Astrocyte of the cerebellum (primary cell): Measurements from ENCODE around the gene SSMEM1.
"Not testable (repeated sequence)": the region's sequence is repeated elsewhere in the genome, so short reads cannot be mapped to it uniquely, and the experiment has no call there.

Experiments used
- DNase-seq: peaks from one replicate; pipeline ENCODE4 v3.0.0-alpha.2; 2011; ENCODE audit warnings: low read depth
- H3K4me3 ChIP-seq: 2 replicates; pipeline ENCODE4 v1.5.1; 2011; ENCODE audit warnings: mild to moderate bottlenecking, low read depth, low read length, moderate library complexity
- CTCF ChIP-seq: IDR thresholded peaks from 2 replicates; pipeline ENCODE4 v1.5.1; 2012; ENCODE audit warnings: low read length, low read depth, moderate library complexity, mild to moderate bottlenecking; ENCODE audit errors: missing control alignments
- in situ Hi-C: cut with HindIII; loops from 2 replicates; pipeline ENCODE4 v1.10.0; 2017; ENCODE audit warnings: low sequenced_read_pairs

SSMEM1 gene

GRCh38 chr7:130179631-130180030 lies 28.0 kb upstream of the SSMEM1 start:
- no peak overlapping the region for H3K4me3 ChIP-seq
- in situ Hi-C loops: no loop called here
- TF ChIP-seq CTCF: no peak
- no peak for DNase-seq

GRCh38 chr7:130180571-130181262 lies 26.9 kb upstream of the SSMEM1 start:
- in situ Hi-C loops: no loop called here
- peak; percentile 9 for DNase-seq
- no peak overlapping the region for H3K4me3 ChIP-seq
- TF ChIP-seq CTCF: no peak

DNA sequence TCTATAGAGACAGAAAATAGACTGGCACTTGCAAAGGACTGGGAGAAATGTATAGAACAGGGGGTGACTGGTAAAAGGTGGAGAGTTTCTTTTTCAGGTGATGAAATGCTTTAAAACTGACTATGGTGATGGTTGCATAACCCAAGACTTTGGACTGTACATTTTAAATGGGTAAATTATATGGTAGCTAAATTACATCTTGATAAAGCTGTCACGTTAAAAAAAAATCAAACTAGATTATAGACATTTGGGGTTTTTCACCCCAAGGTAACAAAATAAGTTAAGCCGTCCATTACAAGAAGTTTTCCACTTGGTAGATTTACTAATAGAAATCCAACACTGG lies 26.4 kb upstream of the SSMEM1 start:
- in situ Hi-C loops: no loop called here
- no peak for DNase-seq
- H3K4me3 ChIP-seq: no peak overlapping the region
- TF ChIP-seq CTCF: no peak

DNA sequence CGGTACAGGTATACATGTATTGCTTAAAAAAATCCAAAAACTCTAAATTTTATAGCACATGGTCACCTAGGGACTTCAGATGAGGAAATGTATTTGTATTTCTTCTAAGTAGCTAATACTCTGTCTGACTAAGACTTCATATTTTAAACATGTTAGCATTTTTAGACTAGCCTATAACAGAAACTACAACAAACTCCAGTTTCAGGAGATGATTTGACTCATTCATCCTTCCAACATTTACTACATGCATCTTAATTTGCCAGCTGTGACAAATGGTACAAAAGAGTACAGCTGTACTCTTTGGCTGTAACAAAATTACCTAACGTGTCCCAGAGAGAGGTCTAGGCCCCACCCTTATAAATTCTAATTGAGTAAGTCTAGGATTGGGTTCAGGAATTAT lies 24.7 kb upstream of the SSMEM1 start:
- TF ChIP-seq CTCF: no peak
- DNase-seq: no peak
- in situ Hi-C loops: no loop called here
- no peak overlapping the region for H3K4me3 ChIP-seq

- in situ Hi-C loops, DNase-seq: not testable (repeated sequence)
Observed at GRCh38 chr7:130184349-130184748, 23.3 kb upstream of the SSMEM1 start.

DNA sequence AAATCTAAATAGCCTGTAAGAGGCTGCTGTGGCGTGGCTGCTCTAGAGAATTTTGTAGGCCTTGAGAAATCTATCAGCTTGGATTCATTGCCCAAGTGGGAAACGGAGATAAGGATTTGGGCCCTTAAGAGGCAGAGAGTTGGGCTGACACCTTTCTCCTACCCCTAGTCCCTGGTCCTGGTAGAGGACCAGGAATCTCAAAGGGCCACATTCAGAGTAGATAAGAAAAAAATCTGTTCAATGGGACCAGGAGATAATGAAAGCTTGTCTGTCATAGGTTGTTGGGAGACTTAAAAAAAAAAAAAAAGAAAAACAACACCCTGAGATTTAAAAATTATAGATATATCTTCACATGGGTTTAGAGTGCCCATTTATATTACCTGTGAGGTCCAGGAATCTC lies 20.3 kb upstream of the SSMEM1 start:
- in situ Hi-C loops: no loop called here
- no peak for DNase-seq
- TF ChIP-seq CTCF: no peak
- no peak overlapping the region for H3K4me3 ChIP-seq

More at GRCh38 chr7:130184349-130184748, 23.3 kb upstream of the SSMEM1 start:
- H3K4me3 ChIP-seq: not testable (repeated sequence)

DNA sequence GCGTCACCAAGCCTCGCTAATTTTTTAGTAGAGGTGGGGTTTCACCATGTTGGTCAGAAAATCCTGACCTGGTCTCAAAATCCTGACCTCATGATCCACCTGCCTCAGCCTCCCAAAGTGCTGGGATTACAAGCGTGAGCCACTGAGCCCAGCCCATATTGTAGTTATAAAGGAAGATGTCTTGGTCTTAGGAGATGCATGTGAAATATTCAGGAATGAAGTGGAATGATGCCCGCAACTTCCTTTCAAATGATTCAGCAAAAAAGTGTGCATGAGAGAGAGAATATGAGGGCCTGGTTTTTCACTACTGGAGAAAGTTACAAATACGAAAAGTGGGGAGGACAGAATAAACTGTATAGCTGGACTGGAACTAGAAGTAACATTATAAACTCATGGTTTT lies 18.3 kb upstream of the SSMEM1 start:
- in situ Hi-C loops: no loop called here
- DNase-seq: peak; percentile 15
- H3K4me3 ChIP-seq: no peak overlapping the region
- no peak for TF ChIP-seq CTCF
